HG03460 (cell line): ENCODE data around the gene NUDT3.
"Not testable (repeated sequence)": the region's sequence is repeated elsewhere in the genome, so short reads cannot be mapped to it uniquely, and the experiment has no call there.

ENCODE experiments used
- ATAC-seq: cut with Tn5 transposase; IDR thresholded peaks from one replicate; pipeline ENCODE4 v1.9.1; 2021; ENCODE audit not compliant: unreplicated experiment

The NUDT3 gene

DNA sequence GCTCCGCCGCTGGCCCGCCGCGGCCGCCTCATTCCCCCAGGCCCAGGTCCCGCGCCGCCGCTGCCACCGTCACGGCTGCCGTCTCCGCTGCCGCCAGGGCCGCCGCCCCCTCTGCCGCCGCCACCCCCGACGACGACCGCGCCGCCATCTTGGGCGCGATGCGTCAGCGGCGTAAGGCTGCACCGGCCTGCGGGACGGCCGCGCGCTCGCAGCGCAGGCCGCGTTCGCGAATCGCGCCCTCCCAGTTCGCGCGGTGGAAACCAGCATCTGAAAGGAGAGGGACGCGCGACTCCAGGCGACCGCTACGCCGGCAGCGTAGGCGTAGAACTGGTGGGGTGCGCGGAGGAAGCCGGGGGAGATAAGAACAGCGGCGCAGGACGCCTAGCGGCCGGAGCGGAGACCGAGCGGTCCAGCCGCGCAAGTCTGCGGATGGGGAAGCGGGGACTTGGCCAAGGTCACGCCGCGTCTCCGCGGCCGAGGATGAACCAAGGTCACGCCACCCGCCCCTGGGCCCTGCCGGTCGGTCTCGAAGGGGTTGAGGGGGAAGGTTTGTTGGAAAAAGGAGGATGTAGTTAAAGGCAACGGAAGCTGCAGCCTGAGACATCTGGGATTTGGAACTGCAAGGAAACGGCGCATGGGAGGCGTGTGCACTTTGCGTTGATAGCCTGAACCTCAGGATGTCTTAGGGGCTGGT, at the start of gene NUDT3:
NUDT3 (minus strand) TSS at position 173 of the 694 bp plus-strand sequence. CDS start 307 bp downstream, outside the sequence.
- peak; percentile 84 for ATAC-seq

- no peak for ATAC-seq
These were observed 49.1 kb upstream of the NUDT3 start for GRCh38 chr6:34441526-34441925.

GRCh38 chr6:34439442-34439841, 47.0 kb upstream of the NUDT3 start:
- no peak for ATAC-seq

GRCh38 chr6:34438705-34439104, 46.2 kb upstream of the NUDT3 start:
- ATAC-seq = no peak

DNA sequence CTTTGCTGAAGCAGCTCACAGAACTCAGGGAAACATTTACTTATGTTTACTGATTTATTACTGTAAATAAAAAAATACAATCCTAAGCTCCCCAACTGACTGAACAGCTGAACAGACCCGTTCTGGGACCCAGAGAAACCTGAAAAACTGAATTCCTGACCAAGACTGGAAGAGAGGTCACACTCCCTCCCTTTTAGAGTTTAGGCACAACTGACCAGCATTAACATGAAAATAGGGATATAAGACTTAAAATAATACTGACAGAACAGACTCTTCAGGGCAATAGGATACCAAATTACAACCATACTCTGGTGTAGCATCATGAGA, 45.1 kb upstream of the NUDT3 start:
- no peak for ATAC-seq

DNA sequence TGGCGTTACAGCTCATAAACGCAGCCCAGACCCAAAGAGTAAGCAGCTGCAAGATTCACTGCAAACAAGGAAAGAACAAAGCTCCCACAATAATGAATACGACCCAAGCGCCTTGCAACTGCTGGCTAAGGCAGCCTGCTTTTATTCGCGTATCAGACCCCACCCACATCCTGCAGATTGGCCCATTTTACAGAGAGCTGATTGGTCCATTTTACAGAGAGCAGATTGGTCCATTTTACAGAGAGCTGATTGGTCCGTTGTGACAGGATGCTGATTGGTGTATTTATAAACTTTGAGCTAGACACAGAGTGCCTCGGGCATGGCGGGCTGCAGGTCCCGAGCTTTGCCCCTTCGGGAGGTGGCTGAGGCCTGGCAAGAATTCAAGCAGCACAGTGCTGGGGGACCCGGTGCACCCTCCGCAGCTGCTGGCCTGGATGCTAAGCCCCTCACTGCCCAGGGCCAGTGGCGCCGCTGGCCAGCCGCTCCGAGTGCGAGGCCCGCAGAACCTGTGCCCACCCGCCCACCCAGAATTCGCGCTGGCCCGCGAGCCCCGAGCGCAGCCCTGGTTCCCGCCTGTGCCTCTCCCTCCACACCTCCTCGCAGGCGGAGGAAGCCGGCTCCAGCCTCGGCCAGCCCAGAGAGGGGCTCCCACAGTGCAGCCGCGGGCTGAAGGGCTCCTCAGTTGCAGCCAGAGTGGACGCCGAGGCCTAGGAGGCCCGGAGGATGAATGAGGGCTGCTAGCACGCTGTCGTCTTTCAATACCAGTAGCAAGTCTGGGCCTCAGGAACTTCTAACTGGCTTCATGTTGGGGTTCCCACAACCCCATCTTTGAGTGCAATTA, 44.6 kb upstream of the NUDT3 start:
- ATAC-seq = no peak

DNA sequence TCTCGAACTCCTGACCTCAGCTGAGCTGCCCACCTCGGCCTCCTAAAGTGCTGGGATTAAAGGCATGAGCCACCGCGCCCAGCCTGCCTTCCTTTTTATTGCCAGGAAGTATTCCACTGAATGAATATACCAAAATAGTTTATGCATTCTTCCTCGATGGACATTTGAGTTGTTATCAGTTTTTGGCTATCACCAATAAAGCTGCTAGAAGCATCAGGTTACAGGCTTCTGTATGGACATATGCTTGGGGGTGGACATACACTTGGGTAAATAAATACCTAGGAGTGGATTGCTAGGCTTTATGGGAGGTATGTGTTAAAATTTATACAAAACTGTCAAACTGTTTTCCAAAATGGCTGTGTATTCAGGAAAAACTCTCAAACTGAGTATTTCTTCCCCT, 43.4 kb upstream of the NUDT3 start:
- ATAC-seq = no peak

GRCh38 chr6:34425498-34426410, 33.3 kb upstream of the NUDT3 start, which contains the start of gene RPS10:
Gene RPS10, minus strand, starts transcription at chr6:34426069. Its CDS starts 848 bp downstream, at chr6:34425221.
- ATAC-seq = peak; percentile 82

- no peak for ATAC-seq
These were observed 32.6 kb upstream of the NUDT3 start for GRCh38 chr6:34425132-34425497.

DNA sequence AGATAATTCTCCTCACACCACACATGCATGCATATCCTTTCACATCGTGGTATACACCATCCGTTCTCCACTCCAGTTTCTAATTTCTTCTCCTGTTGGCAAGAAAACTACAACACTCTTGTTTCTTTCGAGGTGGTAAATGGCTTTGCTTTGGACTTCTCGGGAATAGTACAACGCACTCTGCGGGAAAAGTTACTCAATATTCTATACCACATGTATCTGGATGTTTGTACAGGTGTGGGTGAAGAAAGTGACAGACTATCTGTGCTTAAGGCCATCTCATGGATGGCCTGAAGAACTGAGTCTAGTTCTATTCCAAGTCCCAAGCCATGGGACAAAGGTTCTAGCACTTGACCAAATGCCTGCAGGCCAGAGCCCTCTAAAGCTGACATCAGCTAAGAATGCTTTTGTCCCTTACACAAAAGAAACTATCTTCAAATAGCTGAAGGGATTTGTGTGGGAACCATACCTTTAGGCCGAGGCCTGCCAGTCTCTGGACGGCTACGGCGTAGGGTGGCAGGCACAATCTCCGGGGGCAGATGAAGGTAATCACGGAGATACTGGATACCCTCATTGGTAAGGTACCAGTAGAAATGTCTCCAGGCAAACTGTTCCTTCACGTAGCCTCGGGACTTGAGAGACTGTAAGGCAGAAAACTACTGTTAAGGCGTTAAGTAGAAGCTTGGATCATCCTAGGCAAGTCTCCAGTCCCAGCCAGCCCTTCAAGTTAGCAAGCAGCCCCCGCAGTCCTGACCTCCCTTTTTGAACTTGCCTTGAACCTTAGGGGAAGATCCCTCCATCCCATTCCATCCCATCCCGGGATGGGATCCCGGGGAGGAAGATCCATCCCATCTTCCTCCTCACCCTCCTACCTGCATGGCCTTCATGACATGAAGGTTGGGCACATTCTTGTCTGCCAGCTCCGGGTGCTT, 32.0 kb upstream of the NUDT3 start:
- no peak for ATAC-seq

DNA sequence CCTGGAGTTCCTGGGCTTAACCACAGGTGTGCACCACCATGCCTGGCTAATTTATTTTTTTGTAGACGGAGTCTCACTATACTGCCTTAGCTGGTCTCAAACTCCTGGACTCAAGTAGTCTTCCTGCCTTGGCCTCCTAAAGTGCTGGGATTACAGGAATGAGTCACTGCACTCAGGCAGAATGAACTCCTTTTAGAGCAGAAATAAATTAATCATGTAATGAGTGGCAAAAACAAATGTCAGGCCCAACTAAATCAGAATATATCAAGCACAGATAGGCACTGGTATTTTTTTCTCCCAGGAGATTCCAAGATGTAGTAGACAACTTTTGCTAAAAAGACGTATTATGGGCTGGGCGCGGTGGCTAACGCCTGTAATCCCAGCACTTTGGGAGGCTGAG, 30.8 kb upstream of the NUDT3 start:
- ATAC-seq = no peak

DNA sequence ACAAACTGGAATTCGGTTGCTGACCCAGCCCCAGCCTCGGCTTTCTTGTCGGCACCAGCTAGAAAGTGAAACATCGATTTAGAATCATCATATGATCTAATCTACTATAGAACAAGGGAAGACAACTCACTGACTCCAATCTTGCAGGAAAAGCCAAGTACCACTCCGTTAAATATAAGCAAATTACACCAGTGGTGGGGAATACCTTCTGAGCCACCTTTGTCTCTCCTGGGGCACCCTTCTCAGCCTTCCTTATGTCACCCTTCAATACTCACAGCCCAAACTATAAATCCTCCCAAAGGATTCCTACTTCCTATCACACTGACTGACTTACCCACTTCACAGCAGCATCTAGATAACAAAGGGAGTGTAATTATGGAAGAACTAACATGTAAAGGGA, 25.9 kb upstream of the NUDT3 start:
- ATAC-seq = no peak

DNA sequence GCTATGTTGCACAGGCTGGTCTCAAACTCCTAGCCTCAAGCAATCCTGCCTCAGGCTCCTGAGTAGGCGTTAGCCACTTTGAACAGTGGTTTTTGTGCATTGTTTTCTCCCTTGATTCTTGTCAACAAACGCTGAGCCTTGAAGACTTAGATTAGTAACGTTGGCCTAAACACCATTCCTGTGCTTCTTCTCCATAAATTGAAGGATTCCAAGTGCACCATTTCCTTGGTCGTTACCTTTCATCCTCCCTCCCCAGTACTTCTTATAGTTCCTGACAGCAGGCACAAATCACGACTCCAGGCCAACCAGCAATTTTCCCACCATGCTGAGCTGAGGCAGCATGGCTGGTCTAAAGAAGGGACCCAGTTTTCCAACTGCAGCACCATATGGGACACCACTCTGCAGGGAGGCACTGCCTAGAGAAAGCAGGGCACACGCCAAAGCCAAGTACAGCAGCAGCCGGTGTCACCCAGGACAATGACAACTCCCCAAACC, 24.5 kb upstream of the NUDT3 start:
- ATAC-seq = no peak

GRCh38 chr6:34414999-34415858, 22.8 kb upstream of the NUDT3 start:
- no peak for ATAC-seq

GRCh38 chr6:34412643-34413214, 20.3 kb upstream of the NUDT3 start:
- ATAC-seq = no peak

DNA sequence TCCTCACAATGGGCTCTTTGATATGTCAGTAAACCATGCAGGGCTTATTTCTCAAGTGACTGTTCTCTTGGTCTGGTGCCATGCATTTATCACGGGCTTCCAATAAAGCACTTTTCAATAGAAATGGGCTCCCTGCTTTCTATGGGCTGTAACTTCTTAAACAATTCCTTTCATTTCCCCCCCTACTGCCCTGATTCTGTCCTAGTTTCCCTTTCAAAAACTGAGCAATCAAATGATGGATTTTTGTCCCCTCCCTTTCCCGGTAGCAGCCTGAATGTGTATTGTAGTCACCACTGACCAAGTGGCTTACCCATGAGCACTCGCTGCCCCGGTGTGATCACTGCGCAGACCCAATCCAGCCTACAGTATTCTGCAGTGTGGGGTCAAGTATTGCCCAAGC, 19.5 kb upstream of the NUDT3 start:
- ATAC-seq = no peak

DNA sequence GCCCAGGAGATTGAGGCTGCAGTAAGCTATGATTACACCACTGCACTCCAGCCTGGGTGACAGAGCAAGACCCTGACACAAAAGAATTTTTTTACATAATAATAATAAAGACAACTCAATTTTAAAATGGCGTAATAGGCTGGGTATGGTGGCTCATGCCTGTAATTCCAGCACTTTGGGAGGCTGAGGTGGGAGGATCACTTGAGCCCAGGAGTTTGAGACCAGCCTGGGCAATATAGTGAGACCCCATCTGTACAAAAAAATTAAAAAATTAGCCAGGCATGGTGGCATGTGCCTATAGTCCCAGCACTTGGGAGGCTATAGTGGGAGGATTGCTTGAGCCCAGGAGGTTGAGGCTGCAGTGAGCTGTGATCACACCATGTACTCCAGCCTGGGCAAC, 15.4 kb upstream of the NUDT3 start:
- not testable (repeated sequence) for ATAC-seq

- ATAC-seq = no peak
These were observed 4.0 kb upstream of the NUDT3 start for GRCh38 chr6:34396518-34396917.

DNA sequence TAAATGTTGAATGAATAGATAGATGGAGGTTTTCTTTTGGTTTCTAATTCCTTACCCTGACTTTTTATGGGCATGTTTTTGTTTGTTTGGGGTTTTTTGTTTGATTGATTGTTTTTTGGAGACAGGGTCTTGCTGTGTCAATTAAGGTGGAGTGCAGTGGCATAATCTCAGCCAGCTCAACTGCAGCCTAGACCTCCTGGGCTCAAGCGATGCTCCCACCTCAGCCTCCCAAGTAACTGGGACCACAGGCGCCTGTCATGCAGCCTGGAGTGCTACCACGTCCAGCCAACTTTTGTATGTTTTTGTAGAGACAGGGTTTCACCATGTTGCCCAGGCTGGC, 1.5 kb upstream of the NUDT3 start:
- ATAC-seq = no peak
